ENCODE results near the gene ARHGAP45. TPM values are rescaled to one million over a fixed set of nuclear protein-coding genes. Genes with fewer than 3 reads are reported as not detected.

The ARHGAP45 gene
- total RNA-seq, 2 donors from 2014 or later: 37.9 to 42.6 TPM

GRCh38 chr19:1035998-1036621 lies 30.9 kb upstream of the ARHGAP45 start:
- H3K36me3 ChIP-seq: peaks cover 38% of the 10 kb centered on the region
- no peak overlapping the region for H3K4me3 ChIP-seq
- H3K27ac ChIP-seq: no peak overlapping the region
- ATAC-seq (ENCODE audit: insufficient number of reproducible peaks, low FRiP score, low read depth) (no peak), DNase-seq (ENCODE audit: low spot score) (no peak)
- peaks cover 12 to 24% of the 10 kb centered on the region in 2 donors for H3K4me1 ChIP-seq (ENCODE audit: control insufficient read depth in 1 of 2, low read depth in 2 of 2)
- no peaks in the 10 kb centered on the region for H3K9me3 ChIP-seq
- no peak for TF ChIP-seq CTCF (IDR thresholded peaks at IDR 0.05)
- H3K27me3 ChIP-seq (replicated peaks; ENCODE audit: insufficient read depth): no peaks in the 10 kb centered on the region

- peaks cover 26% of the 10 kb centered on the region for H3K36me3 ChIP-seq
- H3K4me3 ChIP-seq: no peak overlapping the region
- H3K4me1 ChIP-seq (ENCODE audit: control insufficient read depth in 1 of 2, low read depth in 2 of 2): peaks cover 12 to 33% of the 10 kb centered on the region in 2 donors
- DNase-seq (ENCODE audit: low spot score) (no peak), ATAC-seq (ENCODE audit: insufficient number of reproducible peaks, low FRiP score, low read depth) (no peak)
- H3K27me3 ChIP-seq (replicated peaks; ENCODE audit: insufficient read depth): no peaks in the 10 kb centered on the region
- no peak overlapping the region for H3K27ac ChIP-seq
- H3K9me3 ChIP-seq: no peaks in the 10 kb centered on the region
- no peak for TF ChIP-seq CTCF (IDR thresholded peaks at IDR 0.05)
These were observed 29.3 kb upstream of the ARHGAP45 start for GRCh38 chr19:1037621-1038064.

- DNase-seq (ENCODE audit: low spot score) (no peak), ATAC-seq (ENCODE audit: insufficient number of reproducible peaks, low FRiP score, low read depth) (peak; percentile 5)
- Histone ChIP-seq H3K27ac (peak overlapping the region; percentile 5 to 52), H3K9me3 (no peaks in the 10 kb centered on the region), H3K27me3 (replicated peaks; ENCODE audit: insufficient read depth) (no peaks in the 10 kb centered on the region), H3K4me3 (peak overlapping the region; percentile 80), H3K4me1 (ENCODE audit: control insufficient read depth in 1 of 2, low read depth in 2 of 2) (peaks cover 12 to 33% of the 10 kb centered on the region in 2 donors), H3K36me3 (peaks cover 18% of the 10 kb centered on the region)
- no peak for TF ChIP-seq CTCF (IDR thresholded peaks at IDR 0.05)
These were observed 27.9 kb upstream of the ARHGAP45 start for GRCh38 chr19:1038978-1039645.

- peak; percentile 85 for DNase-seq (ENCODE audit: low spot score)
- ATAC-seq (ENCODE audit: insufficient number of reproducible peaks, low FRiP score, low read depth): peak; percentile 57
- H3K4me3 ChIP-seq: peak within 1 kb of the TSS; percentile 80
- no peak for TF ChIP-seq CTCF (IDR thresholded peaks at IDR 0.05)
- peak within 1 kb of the TSS; percentile 5 to 52 for H3K27ac ChIP-seq
- peaks cover 12 to 33% of the 10 kb centered on the region in 2 donors for H3K4me1 ChIP-seq (ENCODE audit: control insufficient read depth in 1 of 2, low read depth in 2 of 2)
- H3K36me3 ChIP-seq: peaks cover 18% of the 10 kb centered on the region
- H3K27me3 ChIP-seq (replicated peaks; ENCODE audit: insufficient read depth): no peaks in the 10 kb centered on the region
- H3K9me3 ChIP-seq: no peaks in the 10 kb centered on the region
These were observed 27.1 kb upstream of the ARHGAP45 start, which contains the start of gene ABCA7 for GRCh38 chr19:1039646-1040475. ABCA7 (plus strand) TSS chr19:1040107; CDS start chr19:1041362, 1,255 bp downstream.

Data from thoracic aorta (tissue), 2 donors.